Suprapubic skin (tissue), 4 donors: ENCODE data around the gene DNMT3A. TPM values are rescaled to one million over a fixed set of nuclear protein-coding genes. Genes with fewer than 3 reads are reported as not detected.

Experiments
- DNase-seq, 2 donors: peaks; one replicate each; pipeline ENCODE4 v3.0.0-alpha.2; 2019; ENCODE audit warnings: low spot score in 2 of 2
- H3K27ac ChIP-seq: fragments of 200-600 bp; sonication (generic); one replicate; pipeline ENCODE4 v1.5.1; 2019
- H3K27me3 ChIP-seq: fragments of 200-600 bp; sonication (generic); one replicate; pipeline ENCODE4 v1.5.1; 2019
- H3K36me3 ChIP-seq: fragments of 200-600 bp; sonication (generic); one replicate; pipeline ENCODE4 v1.5.1; 2019
- H3K4me1 ChIP-seq: fragments of 200-600 bp; sonication (generic); one replicate; pipeline ENCODE4 v1.5.1; 2019
- H3K4me3 ChIP-seq: fragments of 200-600 bp; sonication (generic); one replicate; pipeline ENCODE4 v1.5.1; 2019; ENCODE audit warnings: mild to moderate bottlenecking
- H3K9me3 ChIP-seq: fragments of 200-600 bp; sonication (generic); one replicate; pipeline ENCODE4 v1.5.1; 2019
- EP300 ChIP-seq: sonication (generic); formaldehyde crosslinking; IDR thresholded peaks from one replicate; pipeline ENCODE4 v1.6.1; 2017; ENCODE audit warnings: antibody characterized with exemption
- POLR2A ChIP-seq, 2 donors: fragments of 450-650 bp; IDR thresholded peaks; one replicate each; pipeline ENCODE4 v1.6.1; 2017; ENCODE audit warnings: antibody characterized with exemption in 2 of 2, mild to moderate bottlenecking in 2 of 2, moderate library complexity in 2 of 2
- POLR2AphosphoS5 ChIP-seq, 3 donors: sonication (generic); formaldehyde crosslinking; IDR thresholded peaks; one replicate each; pipeline ENCODE4 v1.6.1; 2017; ENCODE audit warnings: antibody characterized with exemption in 3 of 3
- WGBS: methylation state at CpG from one replicate; pipeline ENCODE4 v1.1.5; 2018; 5-methylcytosine and 5-hydroxymethylcytosine counted together
- total RNA-seq, 4 donors: library from RNA; depleted of rRNA; stranded (reverse); fragments of >200 nt; gene quantifications; one replicate each; pipeline ENCODE4 v1.1.0, GENCODE V29; 2016
- TF ChIP-seq, protein P1 (sequence below), 2 donors: fragments of 200-600 bp in 1 of 2; fragments of 450-650 bp in 1 of 2; sonication (generic) in 1 of 2; IDR thresholded peaks; one replicate each; pipeline ENCODE4 v1.5.1; 2016 to 2019; ENCODE audit warnings: antibody characterized with exemption in 2 of 2, mild to moderate bottlenecking in 1 of 2, moderate library complexity in 1 of 2

DNMT3A gene
- total RNA-seq, 4 donors from 2014 or later = 4.0 to 12.8 (median 9.5) TPM

DNA sequence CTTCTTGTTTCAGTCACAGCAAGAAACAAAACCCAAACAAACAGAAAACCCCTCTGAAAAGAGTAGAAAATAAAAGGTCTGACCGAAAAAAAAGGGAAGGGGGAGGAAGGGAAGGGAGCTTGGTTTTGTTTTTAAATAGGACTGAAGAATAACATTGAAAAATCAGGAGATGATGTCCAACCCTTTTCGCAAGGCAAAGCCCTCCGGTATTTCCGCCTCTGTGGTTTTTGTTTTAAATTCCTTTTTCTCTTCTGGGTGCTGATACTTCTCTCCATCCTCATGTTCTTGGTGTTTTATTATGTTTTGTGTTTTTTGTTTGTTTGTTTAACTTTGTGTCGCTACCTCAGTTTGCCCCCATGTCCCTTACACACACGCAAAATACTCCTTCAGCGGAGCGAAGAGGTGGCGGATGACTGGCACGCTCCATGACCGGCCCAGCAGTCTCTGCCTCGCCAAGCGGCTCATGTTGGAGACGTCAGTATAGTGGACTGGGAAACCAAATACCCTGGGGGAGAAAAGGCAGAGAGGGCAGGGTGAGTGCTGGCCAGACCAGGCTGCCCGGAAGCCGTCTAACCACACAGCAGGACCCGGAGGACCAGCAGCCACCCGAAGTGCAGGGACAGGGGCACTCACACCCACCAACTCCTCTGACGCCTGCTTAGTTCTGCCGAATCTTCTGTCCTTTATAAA, 107.7 kb downstream of the DNMT3A start:
- peaks cover 76% of the 10 kb centered on the region for H3K36me3 ChIP-seq
- no peaks in the 10 kb centered on the region for H3K9me3 ChIP-seq
- no peak overlapping the region for H3K27ac ChIP-seq
- DNase-seq = no peak
- peaks cover 5% of the 10 kb centered on the region for H3K4me1 ChIP-seq
- H3K4me3 ChIP-seq = no peak overlapping the region
- WGBS = 90% methylated on average over 20 of the region's 20 CpGs
- no peaks in the 10 kb centered on the region for H3K27me3 ChIP-seq
- TF ChIP-seq POLR2A (IDR thresholded peaks at IDR 0.05) (no peak), EP300 (no peak), POLR2AphosphoS5 (IDR thresholded peaks at IDR 0.05) (no peak)
- TF ChIP-seq, protein P1, sequence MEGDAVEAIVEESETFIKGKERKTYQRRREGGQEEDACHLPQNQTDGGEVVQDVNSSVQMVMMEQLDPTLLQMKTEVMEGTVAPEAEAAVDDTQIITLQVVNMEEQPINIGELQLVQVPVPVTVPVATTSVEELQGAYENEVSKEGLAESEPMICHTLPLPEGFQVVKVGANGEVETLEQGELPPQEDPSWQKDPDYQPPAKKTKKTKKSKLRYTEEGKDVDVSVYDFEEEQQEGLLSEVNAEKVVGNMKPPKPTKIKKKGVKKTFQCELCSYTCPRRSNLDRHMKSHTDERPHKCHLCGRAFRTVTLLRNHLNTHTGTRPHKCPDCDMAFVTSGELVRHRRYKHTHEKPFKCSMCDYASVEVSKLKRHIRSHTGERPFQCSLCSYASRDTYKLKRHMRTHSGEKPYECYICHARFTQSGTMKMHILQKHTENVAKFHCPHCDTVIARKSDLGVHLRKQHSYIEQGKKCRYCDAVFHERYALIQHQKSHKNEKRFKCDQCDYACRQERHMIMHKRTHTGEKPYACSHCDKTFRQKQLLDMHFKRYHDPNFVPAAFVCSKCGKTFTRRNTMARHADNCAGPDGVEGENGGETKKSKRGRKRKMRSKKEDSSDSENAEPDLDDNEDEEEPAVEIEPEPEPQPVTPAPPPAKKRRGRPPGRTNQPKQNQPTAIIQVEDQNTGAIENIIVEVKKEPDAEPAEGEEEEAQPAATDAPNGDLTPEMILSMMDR (IDR thresholded peaks at IDR 0.05) = no peak

GRCh38 chr2:25232248-25232825, 109.4 kb downstream of the DNMT3A start:
- Histone ChIP-seq H3K9me3 (no peaks in the 10 kb centered on the region), H3K36me3 (peaks cover 59% of the 10 kb centered on the region), H3K4me3 (no peak overlapping the region), H3K27ac (no peak overlapping the region), H3K27me3 (no peaks in the 10 kb centered on the region), H3K4me1 (peaks cover 14% of the 10 kb centered on the region)
- DNase-seq = no peak
- 78% methylated on average over 11 of the region's 12 CpGs for WGBS
- TF ChIP-seq POLR2AphosphoS5 (IDR thresholded peaks at IDR 0.05) (no peak), POLR2A (IDR thresholded peaks at IDR 0.05) (no peak), EP300 (no peak)
- TF ChIP-seq, protein P1 (IDR thresholded peaks at IDR 0.05) = no peak

DNA sequence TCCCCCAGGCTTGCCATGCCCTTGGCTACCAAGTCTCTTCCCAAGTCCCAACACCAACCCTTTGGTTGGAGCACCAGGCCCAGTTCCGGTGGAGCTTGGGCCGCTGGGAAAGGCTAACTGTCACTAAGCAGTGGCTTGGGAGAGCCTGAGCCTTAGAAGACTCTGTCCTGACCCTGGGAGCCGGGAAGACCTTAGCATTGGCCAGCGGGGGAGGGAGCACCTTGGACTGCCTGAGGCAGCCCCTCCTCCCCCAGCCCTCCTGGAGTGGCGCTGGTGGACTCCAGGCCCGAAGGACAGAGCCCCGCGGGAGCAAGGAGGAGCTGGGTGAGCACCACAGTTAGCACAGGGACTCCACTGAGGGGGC, 110.8 kb downstream of the DNMT3A start:
- WGBS = 47% methylated on average over 3 of the region's 8 CpGs
- no peaks in the 10 kb centered on the region for H3K27me3 ChIP-seq
- DNase-seq = no peak
- H3K36me3 ChIP-seq = peaks cover 45% of the 10 kb centered on the region
- no peak overlapping the region for H3K4me3 ChIP-seq
- peaks cover 14% of the 10 kb centered on the region for H3K4me1 ChIP-seq
- H3K9me3 ChIP-seq = no peaks in the 10 kb centered on the region
- TF ChIP-seq POLR2AphosphoS5 (IDR thresholded peaks at IDR 0.05) (no peak), EP300 (no peak), POLR2A (IDR thresholded peaks at IDR 0.05) (no peak)
- TF ChIP-seq, protein P1 (IDR thresholded peaks at IDR 0.05) = no peak
- no peak overlapping the region for H3K27ac ChIP-seq

GRCh38 chr2:25230198-25230947, 111.4 kb downstream of the DNMT3A start:
- Histone ChIP-seq H3K4me3 (no peak overlapping the region), H3K27me3 (no peaks in the 10 kb centered on the region), H3K27ac (no peak overlapping the region), H3K9me3 (no peaks in the 10 kb centered on the region), H3K36me3 (peaks cover 39% of the 10 kb centered on the region), H3K4me1 (peaks cover 14% of the 10 kb centered on the region)
- TF ChIP-seq POLR2AphosphoS5 (IDR thresholded peaks at IDR 0.05) (no peak), POLR2A (IDR thresholded peaks at IDR 0.05) (no peak), EP300 (no peak)
- TF ChIP-seq, protein P1 (IDR thresholded peaks at IDR 0.05) = no peak
- 60% methylated on average over 3 of the region's 16 CpGs for WGBS
- DNase-seq = no peak
